Esophagus (tissue), 2 donors: Measurements from ENCODE around the gene TSPAN9. TPM values are rescaled to one million over a fixed set of nuclear protein-coding genes. Genes with fewer than 3 reads are reported as not detected.

Experiments
- H3K27ac ChIP-seq, 2 donors: one replicate each; pipeline ENCODE4 v1.5.1; 2013; ENCODE audit warnings: low read depth in 2 of 2, mild to moderate bottlenecking in 2 of 2, inconsistent platforms in 1 of 2, low read length in 1 of 2, moderate library complexity in 1 of 2
- H3K27me3 ChIP-seq, 2 donors: one replicate each; pipeline ENCODE4 v1.6.1; 2013; ENCODE audit warnings: low read length in 2 of 2, control low read depth in 1 of 2, mild to moderate bottlenecking in 1 of 2; ENCODE audit not compliant: insufficient read depth in 2 of 2, control insufficient read depth in 1 of 2
- H3K36me3 ChIP-seq, 2 donors: one replicate each; pipeline ENCODE4 v1.6.1; 2013; ENCODE audit warnings: low read length in 1 of 2; ENCODE audit not compliant: control insufficient read depth in 2 of 2, insufficient read depth in 2 of 2
- H3K4me1 ChIP-seq, 2 donors: one replicate each; pipeline ENCODE4 v1.6.1; 2013; ENCODE audit warnings: low read length in 1 of 2; ENCODE audit not compliant: control insufficient read depth in 2 of 2, insufficient read depth in 2 of 2
- H3K4me3 ChIP-seq, 2 donors: one replicate each; pipeline ENCODE4 v1.5.1; 2013; ENCODE audit warnings: low read length in 2 of 2, mild to moderate bottlenecking in 2 of 2, low read depth in 1 of 2, moderate library complexity in 1 of 2
- H3K9me3 ChIP-seq, 2 donors: one replicate each; pipeline ENCODE4 v1.6.1; 2013; ENCODE audit warnings: mild to moderate bottlenecking in 2 of 2, low read depth in 1 of 2, low read length in 1 of 2, moderate library complexity in 1 of 2; ENCODE audit not compliant: control insufficient read depth in 2 of 2, insufficient read depth in 1 of 2
- WGBS, 2 donors: extraction: QIAGEN DNeasy Blood & Tissue Kit; methylation state at CpG; one replicate each; pipeline ENCODE4 v1.1.7; 2013; 5-methylcytosine and 5-hydroxymethylcytosine counted together
- polyA plus RNA-seq, 2 donors: library from polyadenylated mRNA; stranded (reverse); fragments of 200-250 nt; gene quantifications; one replicate each; pipeline ENCODE4 v1.2.3, GENCODE V29; 2013
- donor health status: healthy with polysubstance abuse.
- donor health status: Bipolar disorder and iron deficiency.

Gene TSPAN9
- polyA plus RNA-seq, 2 donors = 8.2 to 9.2 TPM

DNA sequence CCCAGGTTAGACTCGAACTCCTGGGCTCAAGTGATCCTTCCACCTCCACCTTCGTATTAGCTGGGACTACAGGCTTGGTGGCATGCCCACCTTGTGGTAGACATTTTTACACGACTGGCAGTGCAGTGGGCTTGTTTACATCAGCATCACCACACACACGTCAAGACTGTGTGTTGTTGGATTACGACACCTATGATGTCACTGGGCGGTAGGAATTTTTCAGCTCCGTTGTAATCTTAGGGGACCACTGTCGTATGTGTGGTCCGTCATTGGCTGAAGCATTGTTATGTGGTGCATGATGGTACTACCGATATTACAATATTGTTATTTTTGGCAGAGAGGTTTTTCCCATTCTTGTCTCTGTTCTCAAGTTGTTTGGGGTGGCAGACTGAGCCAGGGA, 50.7 kb downstream of the TSPAN9 start:
- Histone ChIP-seq H3K27ac (no peak overlapping the region), H3K4me3 (no peak overlapping the region), H3K4me1 (peaks cover 3 to 7% of the 10 kb centered on the region in 2 donors), H3K9me3 (no peaks in the 10 kb centered on the region), H3K36me3 (no peaks in the 10 kb centered on the region), H3K27me3 (no peaks in the 10 kb centered on the region)
- WGBS, 2 donors = 84 to 88% methylated on average over 10 of the region's 10 CpGs

DNA sequence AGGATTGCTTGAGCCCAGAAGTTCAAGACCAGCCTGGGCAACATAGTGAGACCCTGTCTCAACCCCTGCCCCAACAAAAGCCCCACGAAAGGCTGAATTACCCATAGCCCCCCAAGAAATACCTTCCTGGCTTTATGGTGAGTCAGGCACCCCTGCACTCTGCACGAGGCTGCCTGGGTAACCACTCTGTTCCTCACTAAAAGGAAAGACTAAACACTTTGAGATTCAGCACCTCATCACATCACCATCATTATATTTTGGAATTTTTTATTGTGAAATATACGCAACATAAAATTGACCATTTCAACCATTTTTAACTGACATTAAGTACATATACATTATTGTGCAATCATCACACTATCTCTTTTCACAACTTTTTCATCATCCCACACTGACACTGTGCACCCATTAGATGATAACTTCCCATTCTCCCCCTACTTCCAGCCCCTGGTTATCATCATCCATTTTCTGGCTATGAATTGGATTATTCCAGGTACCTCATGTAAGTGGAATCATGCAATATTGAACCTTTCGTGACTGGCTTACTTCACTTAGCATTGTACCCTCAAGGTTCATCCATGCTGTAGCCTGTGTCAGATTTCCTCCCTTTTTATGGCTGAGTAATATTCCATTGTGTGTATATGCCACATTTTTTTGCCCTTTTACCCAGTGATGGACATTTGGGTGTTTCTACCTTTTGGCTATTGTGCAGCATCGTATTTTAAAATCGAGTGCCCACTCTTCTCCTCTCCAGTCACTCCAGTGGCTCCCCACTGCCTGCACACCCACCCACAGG, 51.5 kb downstream of the TSPAN9 start:
- H3K36me3 ChIP-seq = no peaks in the 10 kb centered on the region
- peaks cover 3 to 7% of the 10 kb centered on the region in 2 donors for H3K4me1 ChIP-seq
- 91 to 93% methylated on average over 6 of the region's 6 CpGs for WGBS, 2 donors
- no peak overlapping the region for H3K27ac ChIP-seq
- no peaks in the 10 kb centered on the region for H3K27me3 ChIP-seq
- no peak overlapping the region for H3K4me3 ChIP-seq
- H3K9me3 ChIP-seq = no peaks in the 10 kb centered on the region

DNA sequence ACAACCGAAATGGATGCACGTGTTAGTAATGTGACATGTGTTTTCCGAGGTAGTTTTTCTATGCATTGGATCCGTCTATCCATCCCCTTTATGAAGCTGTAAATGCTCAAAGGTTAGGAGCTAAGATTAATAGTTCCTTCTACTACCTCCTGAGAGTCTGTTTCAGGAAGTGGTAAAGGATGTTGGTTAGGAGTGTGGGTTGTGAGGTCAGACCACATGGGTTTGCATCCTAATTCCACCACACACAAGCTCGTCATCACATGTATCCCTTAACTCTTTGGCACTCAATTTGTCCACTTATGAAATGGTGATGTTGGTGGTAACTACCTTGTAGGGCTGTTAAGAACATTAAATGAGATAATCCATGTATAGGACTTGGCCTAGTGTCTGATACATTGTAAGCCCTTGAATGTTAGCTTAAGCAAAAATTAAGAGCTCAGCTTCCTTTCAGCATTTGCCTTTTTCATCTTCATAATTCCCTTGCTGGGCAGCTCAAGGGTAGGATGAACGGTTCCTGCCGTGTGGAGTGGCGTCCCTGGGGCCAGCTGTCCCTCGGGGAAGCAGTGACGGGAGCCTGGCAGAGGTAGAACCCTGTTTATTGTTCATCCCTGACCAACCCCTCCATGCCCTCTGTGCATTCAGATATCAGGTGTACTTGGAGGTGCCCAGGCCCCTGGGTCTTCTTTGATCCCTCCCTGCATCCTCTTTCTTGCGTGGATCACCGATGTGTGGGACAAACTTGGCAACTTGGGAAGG, 52.3 kb downstream of the TSPAN9 start:
- no peaks in the 10 kb centered on the region for H3K36me3 ChIP-seq
- H3K4me1 ChIP-seq = peaks cover 3 to 7% of the 10 kb centered on the region in 2 donors
- 67 to 68% methylated on average over 12 of the region's 12 CpGs for WGBS, 2 donors
- no peak overlapping the region for H3K4me3 ChIP-seq
- no peak overlapping the region for H3K27ac ChIP-seq
- no peaks in the 10 kb centered on the region for H3K9me3 ChIP-seq
- H3K27me3 ChIP-seq = no peaks in the 10 kb centered on the region

DNA sequence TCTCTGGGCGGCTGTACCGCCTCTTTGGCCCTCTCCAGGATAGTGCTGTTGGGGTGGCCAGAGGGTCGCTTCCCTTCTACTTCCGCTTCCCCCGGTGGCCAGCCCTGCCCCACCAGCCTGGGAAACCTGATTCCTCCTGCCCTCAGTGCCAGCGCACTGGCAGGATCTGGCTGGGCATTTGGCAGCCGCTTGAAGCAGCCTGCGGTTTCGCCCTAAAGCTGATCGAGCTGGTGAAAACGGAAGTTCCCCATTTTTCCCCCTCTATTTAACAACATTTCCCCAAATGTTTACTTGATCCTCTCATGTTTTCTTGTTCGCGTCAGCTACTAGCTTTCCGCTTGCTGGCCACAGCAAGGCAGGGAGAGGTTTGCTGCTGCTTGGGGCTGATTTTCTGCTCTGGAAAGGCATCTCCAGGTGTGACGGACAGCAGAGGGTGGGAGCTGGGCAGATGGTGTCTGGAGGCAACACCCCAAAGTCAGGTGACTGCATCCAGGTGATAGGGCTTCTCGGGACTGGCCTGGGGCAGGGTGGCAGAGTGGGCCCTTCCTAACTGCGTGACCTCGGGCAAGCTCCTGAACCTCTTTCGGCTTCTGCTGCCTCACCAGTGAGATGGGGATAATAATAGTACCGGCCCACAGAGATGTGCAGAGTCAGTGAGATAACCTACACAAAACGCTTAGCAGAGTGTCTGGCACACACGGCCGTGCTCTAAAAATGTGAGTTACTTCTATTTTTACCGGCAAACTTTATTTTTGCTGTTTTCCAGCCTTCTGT, 53.1 kb downstream of the TSPAN9 start:
- H3K9me3 ChIP-seq = no peaks in the 10 kb centered on the region
- 41 to 58% methylated on average over 24 of the region's 24 CpGs for WGBS, 2 donors
- H3K36me3 ChIP-seq = no peaks in the 10 kb centered on the region
- no peaks in the 10 kb centered on the region for H3K27me3 ChIP-seq
- H3K4me1 ChIP-seq = peaks cover 3 to 7% of the 10 kb centered on the region in 2 donors
- no peak overlapping the region for H3K27ac ChIP-seq
- H3K4me3 ChIP-seq = no peak overlapping the region

DNA sequence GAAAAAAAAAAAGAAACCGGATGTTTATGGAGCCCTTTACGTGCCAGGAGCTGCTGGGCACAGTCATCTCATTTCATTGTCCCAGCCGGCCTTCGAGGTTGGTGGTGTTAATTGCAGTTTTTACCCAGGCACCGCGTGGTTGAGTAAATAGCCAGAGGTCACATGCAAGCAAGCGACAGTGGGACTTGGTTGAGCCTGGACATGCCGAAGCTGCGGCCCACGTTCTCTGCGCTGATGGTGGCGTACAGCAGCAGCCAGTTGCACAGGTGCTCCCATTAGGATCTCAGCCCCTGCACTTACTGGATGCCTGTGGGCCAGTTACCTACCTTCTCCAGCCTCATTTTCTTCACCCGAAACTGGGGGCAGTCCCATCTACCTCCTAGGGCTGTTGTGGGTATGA, 54.0 kb downstream of the TSPAN9 start:
- 65 to 79% methylated on average over 13 of the region's 13 CpGs for WGBS, 2 donors
- Histone ChIP-seq H3K9me3 (no peaks in the 10 kb centered on the region), H3K4me3 (no peak overlapping the region), H3K27ac (no peak overlapping the region), H3K27me3 (no peaks in the 10 kb centered on the region), H3K4me1 (peaks cover 3 to 7% of the 10 kb centered on the region in 2 donors), H3K36me3 (no peaks in the 10 kb centered on the region)

DNA sequence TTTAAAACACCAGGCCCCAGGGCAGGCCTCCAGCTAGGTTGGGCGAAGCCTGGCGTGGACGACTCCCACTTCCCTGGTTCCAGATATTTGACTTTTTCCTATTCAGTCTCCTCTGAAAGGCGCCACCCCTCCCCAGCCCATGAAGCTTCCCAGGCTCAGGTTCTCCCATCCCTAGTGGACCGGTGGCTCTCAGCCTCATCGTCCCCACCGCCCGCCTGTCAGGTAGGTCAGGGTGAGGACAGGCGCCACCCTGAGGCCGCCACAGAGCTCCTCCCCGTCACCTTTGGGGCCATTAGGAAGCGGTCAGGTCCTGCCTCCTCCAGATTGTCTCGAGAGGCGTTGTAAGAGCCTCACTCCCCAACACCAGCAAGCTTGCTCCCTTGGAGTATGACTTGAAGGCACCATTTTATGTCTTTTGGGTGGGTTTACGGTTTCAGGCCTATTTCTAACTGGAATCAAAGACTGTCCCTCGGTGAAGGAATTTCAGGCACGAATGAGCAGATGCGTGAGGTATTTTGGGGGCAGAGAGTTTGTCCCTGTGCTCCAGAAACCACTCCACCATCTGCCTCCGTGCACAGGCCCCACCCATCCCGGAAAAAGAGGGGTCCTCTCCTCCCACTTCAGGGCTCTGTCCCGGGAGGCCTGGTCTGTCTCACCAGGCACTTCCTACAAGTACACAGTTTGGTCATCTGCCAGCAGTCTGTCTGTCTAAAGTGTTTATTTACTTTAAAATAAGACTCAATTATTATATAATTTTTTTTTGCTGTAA, 55.6 kb downstream of the TSPAN9 start:
- 62 to 63% methylated on average over 21 of the region's 21 CpGs for WGBS, 2 donors
- no peak overlapping the region for H3K27ac ChIP-seq
- H3K36me3 ChIP-seq = no peaks in the 10 kb centered on the region
- peaks cover 3 to 10% of the 10 kb centered on the region in 2 donors for H3K4me1 ChIP-seq
- H3K27me3 ChIP-seq = no peaks in the 10 kb centered on the region
- H3K4me3 ChIP-seq = no peak overlapping the region
- no peaks in the 10 kb centered on the region for H3K9me3 ChIP-seq

DNA sequence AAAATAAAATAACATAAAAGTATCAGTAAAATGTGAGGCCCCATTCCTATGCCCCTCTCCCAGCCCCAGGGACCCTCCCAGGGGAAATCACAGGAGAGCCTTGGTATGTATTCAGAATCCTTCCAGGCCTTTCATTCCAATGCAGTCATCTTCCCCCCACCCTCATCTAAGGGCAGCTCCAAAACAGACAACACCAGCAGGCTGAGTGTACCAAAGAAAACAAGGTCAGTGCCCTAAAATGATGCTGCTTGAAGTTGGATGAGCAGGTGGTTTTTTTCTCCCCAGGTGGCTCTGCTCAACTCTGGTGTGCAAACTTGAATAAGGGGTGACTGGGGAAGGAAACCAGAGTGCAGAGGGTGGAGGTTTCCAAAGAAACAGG, 56.2 kb downstream of the TSPAN9 start:
- Histone ChIP-seq H3K27ac (no peak overlapping the region), H3K4me3 (no peak overlapping the region), H3K4me1 (peaks cover 3 to 10% of the 10 kb centered on the region in 2 donors), H3K36me3 (no peaks in the 10 kb centered on the region), H3K27me3 (no peaks in the 10 kb centered on the region), H3K9me3 (no peaks in the 10 kb centered on the region)

DNA sequence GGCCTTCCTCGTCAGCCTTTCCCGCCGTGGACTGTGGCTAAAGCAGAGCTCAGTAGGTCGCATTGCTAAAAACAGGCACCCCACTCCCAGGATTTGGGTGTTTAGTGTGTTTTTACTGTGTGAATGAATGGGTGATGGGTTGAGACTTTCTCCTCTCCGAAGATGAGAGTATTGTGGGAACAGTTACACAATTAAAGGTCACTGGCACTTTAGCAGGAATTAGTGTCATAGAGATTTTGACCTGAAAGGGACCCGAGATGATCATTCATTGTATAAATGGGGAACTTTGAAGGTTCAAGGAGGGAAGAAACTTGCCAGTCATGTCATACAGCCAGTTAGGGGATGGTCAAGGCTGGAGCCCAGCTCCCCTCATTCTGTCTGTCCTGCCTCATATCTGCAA, 56.9 kb downstream of the TSPAN9 start:
- H3K4me3 ChIP-seq = no peak overlapping the region
- no peaks in the 10 kb centered on the region for H3K36me3 ChIP-seq
- H3K27ac ChIP-seq = no peak overlapping the region
- H3K27me3 ChIP-seq = no peaks in the 10 kb centered on the region
- WGBS, 2 donors = 84 to 87% methylated on average over 6 of the region's 6 CpGs
- peaks cover 3 to 10% of the 10 kb centered on the region in 2 donors for H3K4me1 ChIP-seq
- no peaks in the 10 kb centered on the region for H3K9me3 ChIP-seq

DNA sequence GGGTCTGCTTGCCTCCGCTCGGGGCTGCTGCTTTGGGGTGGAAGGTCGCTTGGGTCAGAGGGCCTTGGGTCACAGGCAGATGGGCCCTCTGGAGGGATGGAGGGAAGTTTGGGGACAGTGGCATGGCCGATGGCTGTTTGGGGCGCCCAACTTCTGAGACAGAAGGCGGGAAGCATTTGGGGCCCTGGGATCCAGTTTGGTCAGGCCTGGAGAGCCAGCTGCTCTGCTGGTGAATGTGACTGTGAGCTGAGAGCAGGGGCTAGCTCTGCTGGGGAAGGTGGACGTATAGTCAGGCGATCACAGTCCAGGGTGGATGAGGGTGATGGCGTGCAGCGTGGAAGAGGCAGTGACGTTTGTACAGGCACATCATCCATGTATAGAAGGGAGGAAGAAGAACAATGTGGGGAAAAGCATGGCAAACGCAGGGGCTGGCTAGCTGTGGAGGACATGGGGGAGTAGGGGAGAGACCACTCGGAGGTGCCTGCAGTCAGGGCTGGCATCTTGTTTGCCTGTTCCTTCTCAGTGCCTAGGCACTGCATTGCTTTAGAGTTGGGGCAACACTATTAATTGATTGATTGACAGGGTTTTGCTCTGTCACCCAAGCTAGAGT, 57.5 kb downstream of the TSPAN9 start:
- Histone ChIP-seq H3K4me1 (peaks cover 3 to 10% of the 10 kb centered on the region in 2 donors), H3K9me3 (no peaks in the 10 kb centered on the region), H3K27ac (no peak overlapping the region), H3K36me3 (no peaks in the 10 kb centered on the region), H3K27me3 (no peaks in the 10 kb centered on the region), H3K4me3 (no peak overlapping the region)
- 90 to 93% methylated on average over 13 of the region's 13 CpGs for WGBS, 2 donors
